Chondrocyte (in vitro differentiated cells): ENCODE data around the gene FTCD. TPM values are rescaled to one million over a fixed set of nuclear protein-coding genes. Genes with fewer than 3 reads are reported as not detected.
"Not testable (repeated sequence)": the region's sequence is repeated elsewhere in the genome, so short reads cannot be mapped to it uniquely, and the experiment has no call there.

ENCODE experiments used
- DNase-seq: peaks from one replicate; pipeline ENCODE4 v3.0.0; 2021; ENCODE audit warnings: mixed read lengths, low spot score
- H3K27ac Mint-ChIP-seq: one replicate; pipeline ENCODE4 v1.8.0; 2021; ENCODE audit warnings: mild to moderate bottlenecking, moderate library complexity, mixed read lengths; ENCODE audit not compliant: unreplicated experiment
- H3K27me3 Mint-ChIP-seq: 2 replicates; pipeline ENCODE4 v1.8.0; 2021; ENCODE audit warnings: low read depth, mixed read lengths
- H3K36me3 Mint-ChIP-seq: 2 replicates; pipeline ENCODE4 v1.8.0; 2021; ENCODE audit warnings: low read depth, mixed read lengths
- H3K4me1 Mint-ChIP-seq: 2 replicates; pipeline ENCODE4 v1.8.0; 2021; ENCODE audit warnings: low read depth, mild to moderate bottlenecking, mixed read lengths
- H3K4me3 Mint-ChIP-seq: one replicate; pipeline ENCODE4 v1.8.0; 2021; ENCODE audit warnings: mild to moderate bottlenecking, moderate library complexity, mixed read lengths; ENCODE audit not compliant: unreplicated experiment
- H3K9me3 Mint-ChIP-seq: 2 replicates; pipeline ENCODE4 v1.8.0; 2021; ENCODE audit warnings: low read depth, mixed read lengths
- CTCF ChIP-seq: fragments of 200-600 bp; sonication (generic); IDR thresholded peaks from 2 replicates; pipeline ENCODE4 v1.5.0; 2021; ENCODE audit warnings: antibody characterized with exemption, mild to moderate bottlenecking, moderate library complexity
- long read RNA-seq: library from polyadenylated mRNA; stranded (forward); transcript quantifications from one replicate; pipeline ENCODE4 v2.0.0, GENCODE V29; 2021
- total RNA-seq: library from RNA; stranded (reverse); gene quantifications from 3 replicates; pipeline ENCODE4 v1.2.1, GENCODE V29; 2021

The FTCD gene
- total RNA-seq = 1.7 to 4.1 TPM (median 1.7 TPM) in 3 replicates
- long read RNA-seq = 0 reads

GRCh38 chr21:46155514-46156377 lies at the start of gene FTCD:
FTCD (minus strand) TSS chr21:46155579; CDS start chr21:46155523, 56 bp downstream.
- no peaks in the 10 kb centered on the region for H3K27me3 Mint-ChIP-seq
- H3K4me1 Mint-ChIP-seq = no peaks in the 10 kb centered on the region
- H3K9me3 Mint-ChIP-seq = no peaks in the 10 kb centered on the region
- H3K36me3 Mint-ChIP-seq = no peaks in the 10 kb centered on the region
- TF ChIP-seq CTCF = no peak
- no peak within 1 kb of the TSS for H3K27ac Mint-ChIP-seq
- DNase-seq = peak; percentile 87
- no peak within 1 kb of the TSS for H3K4me3 Mint-ChIP-seq

GRCh38 chr21:46205166-46205565 lies 49.8 kb upstream of the FTCD start:
- Mint-ChIP-seq H3K27me3 (no peaks in the 10 kb centered on the region), H3K27ac (no peak overlapping the region), H3K4me3 (no peak overlapping the region), H3K36me3 (peaks cover 28% of the 10 kb centered on the region), H3K9me3 (no peaks in the 10 kb centered on the region), H3K4me1 (no peaks in the 10 kb centered on the region)
- peak; percentile 38 for DNase-seq
- TF ChIP-seq CTCF = no peak

GRCh38 chr21:46203203-46203600 lies 47.8 kb upstream of the FTCD start:
- Mint-ChIP-seq H3K27ac (no peak overlapping the region), H3K9me3 (no peaks in the 10 kb centered on the region), H3K27me3 (no peaks in the 10 kb centered on the region), H3K4me1 (no peaks in the 10 kb centered on the region), H3K4me3 (no peak overlapping the region), H3K36me3 (peaks cover 41% of the 10 kb centered on the region)
- peak; percentile 24 for DNase-seq
- no peak for TF ChIP-seq CTCF

- no peaks in the 10 kb centered on the region for H3K9me3 Mint-ChIP-seq
- DNase-seq = peak; percentile 33
- peaks cover 39% of the 10 kb centered on the region for H3K36me3 Mint-ChIP-seq
- no peak overlapping the region for H3K27ac Mint-ChIP-seq
- no peak overlapping the region for H3K4me3 Mint-ChIP-seq
- no peaks in the 10 kb centered on the region for H3K4me1 Mint-ChIP-seq
- H3K27me3 Mint-ChIP-seq = no peaks in the 10 kb centered on the region
- TF ChIP-seq CTCF = no peak
Observed at GRCh38 chr21:46202592-46203202, 47.3 kb upstream of the FTCD start.

- H3K4me3 Mint-ChIP-seq, H3K9me3 Mint-ChIP-seq, H3K27me3 Mint-ChIP-seq, H3K27ac Mint-ChIP-seq, H3K4me1 Mint-ChIP-seq, DNase-seq: not testable (repeated sequence)
- peaks cover 43% of the 10 kb centered on the region for H3K36me3 Mint-ChIP-seq
Observed at GRCh38 chr21:46200877-46201803, 45.8 kb upstream of the FTCD start.
